GM19238 (cell line): ENCODE measurements around the gene TNFSF15.

Source experiments
- DNase-seq: peaks from one replicate; pipeline ENCODE4 v3.0.0; 2011; ENCODE audit warnings: low spot score; ENCODE audit not compliant: insufficient read length

Gene TNFSF15

DNA sequence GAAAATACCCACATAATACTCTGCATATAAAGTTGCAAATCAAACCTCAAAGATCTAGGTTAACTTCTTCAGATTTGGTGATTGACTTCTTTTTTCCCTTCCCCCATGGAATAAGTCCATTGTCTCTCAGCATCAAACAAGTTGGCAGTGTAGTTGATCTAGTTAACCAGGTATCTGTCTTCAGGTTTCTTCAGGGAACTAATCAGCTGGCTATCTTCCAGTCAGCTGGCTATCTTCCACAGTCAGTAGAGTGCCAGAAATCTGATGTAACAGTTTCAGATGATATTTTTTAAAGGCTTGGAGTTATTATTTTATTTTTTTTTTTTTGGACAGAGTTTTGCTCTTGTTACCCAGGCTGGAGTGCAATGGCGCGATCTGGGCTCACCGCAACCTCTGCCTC is 16.8 kb downstream of the TNFSF15 start:
- DNase-seq = no peak

DNA sequence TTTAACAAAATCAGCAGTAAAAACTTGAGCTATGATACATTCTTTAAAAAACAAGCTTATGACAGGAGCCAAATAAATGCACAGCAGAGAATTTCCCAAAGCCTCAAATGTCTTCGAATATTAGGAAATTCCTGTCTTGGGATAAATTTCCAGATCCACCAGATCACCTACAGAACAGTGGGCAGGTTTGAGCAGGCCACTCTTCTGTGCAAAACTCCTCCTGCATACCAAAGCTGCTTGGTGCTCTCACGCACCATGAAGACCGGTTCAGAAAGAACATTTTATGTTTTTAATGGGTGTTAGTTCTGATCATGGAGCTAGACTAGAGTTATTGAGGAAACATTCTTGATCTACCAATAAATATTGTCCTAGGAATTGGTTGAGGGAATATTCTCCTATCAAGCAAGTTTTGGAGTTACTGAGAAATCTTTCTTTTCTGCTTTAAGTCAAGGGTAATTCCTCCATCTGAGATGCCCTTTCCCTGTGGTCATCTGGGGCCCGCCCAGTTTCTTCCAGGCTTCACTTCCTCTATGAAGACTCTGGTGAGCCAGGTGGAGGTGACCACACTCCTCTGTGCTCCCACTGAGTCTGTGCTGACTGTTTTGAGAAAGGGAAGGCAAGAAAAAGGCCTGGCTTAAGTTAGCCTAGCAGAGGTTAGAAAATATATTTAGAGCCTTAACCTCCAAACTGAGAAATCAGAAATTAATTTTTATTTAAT is 17.9 kb downstream of the TNFSF15 start:
- no peak for DNase-seq

DNA sequence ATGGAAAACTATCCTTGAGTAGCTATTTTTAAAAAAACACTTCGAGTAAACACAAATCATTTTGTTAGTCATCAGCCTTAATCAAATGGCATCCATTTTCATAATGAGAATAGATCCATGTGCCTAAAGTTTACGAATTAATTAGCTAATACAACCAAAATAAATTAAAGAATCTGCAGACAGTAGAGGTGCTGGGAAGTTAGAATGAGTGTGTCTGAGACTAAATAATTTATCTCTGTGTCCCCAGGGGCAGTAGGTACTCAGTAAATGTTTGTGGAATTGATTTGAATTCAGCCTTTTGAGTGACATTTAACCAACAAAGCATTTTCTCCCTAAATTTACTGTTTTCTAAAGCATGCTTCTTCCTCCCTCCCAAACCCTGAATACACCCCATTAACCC is 18.6 kb downstream of the TNFSF15 start:
- no peak for DNase-seq

DNA sequence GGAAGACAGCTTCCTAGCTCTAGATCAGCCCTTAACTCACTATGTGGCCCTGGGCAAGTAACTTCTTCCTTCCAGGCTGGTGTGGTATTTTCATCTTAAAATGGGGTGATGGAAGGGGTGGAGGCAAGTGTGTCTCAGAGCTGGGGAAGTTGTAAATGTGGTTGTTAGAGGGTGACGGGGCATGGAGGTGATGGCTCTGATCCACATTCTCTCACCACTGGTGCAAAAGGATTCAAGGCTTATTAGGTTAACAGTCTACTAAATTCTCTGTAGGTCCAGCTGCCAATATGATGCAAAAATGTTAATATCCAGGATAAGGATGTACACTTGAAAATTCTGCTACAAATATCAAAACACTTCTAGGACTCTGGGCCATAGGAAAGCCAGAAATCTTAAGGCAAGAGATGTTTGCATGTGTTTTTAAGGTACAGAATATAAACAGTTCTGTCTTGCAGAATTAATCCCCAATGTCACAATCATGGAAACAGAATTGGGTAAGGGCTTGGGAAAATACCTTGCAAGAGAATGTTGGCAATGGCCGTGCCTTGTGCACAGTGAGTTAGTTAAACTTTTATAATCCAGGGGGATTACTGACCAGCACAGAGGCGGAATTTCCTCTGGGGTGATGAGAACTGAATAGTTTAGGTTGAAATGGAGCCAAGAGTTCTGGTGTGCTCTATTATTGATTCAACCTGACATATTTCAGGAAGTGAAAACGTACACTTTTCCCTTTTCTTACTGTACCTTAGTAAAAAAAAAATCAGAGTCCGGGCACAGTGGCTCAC is 19.8 kb downstream of the TNFSF15 start:
- DNase-seq = no peak

DNA sequence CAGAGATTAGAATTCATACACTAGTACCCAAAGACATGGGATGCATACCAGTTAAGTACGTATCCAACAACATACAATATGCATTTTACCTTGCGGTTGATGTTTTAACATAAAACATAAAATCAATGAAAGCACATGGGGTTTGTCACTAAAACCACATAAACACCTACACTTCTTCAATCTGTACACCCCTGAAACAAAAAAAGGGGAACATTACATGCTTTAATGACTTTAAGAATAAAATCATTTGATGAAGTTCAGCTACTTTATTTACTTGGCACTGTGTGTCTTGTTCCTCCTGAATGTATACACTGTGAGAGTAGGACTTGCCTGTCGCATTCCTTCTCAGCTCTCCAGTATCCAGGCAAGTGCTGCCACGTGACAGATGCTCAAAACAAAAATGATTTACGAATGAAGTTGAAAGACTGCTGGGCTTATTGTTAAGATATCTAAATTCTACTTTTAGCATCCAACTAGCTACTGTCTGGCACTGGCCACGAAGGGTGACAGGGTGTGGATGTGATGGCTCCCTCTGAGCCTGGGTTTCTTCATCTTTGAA is 21.0 kb downstream of the TNFSF15 start:
- no peak for DNase-seq

DNA sequence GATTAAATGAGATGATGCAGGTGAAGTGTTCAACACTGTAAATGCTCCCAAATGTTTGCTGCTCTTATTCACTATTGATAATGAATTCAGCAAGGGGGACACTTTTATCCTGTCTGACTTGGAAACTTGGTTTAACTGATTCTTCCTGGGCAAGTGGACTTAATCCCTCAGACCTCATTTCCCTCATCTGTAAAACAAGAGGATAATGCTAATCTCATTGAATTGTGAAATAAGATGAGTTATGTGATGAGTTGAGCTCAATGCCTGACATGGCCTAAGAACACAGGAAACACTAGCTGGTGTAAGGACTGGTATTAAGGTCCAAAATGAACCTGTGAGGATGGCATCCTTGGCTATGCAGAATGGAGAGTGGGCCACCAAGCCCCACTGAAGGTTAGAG is 23.3 kb downstream of the TNFSF15 start:
- no peak for DNase-seq

DNA sequence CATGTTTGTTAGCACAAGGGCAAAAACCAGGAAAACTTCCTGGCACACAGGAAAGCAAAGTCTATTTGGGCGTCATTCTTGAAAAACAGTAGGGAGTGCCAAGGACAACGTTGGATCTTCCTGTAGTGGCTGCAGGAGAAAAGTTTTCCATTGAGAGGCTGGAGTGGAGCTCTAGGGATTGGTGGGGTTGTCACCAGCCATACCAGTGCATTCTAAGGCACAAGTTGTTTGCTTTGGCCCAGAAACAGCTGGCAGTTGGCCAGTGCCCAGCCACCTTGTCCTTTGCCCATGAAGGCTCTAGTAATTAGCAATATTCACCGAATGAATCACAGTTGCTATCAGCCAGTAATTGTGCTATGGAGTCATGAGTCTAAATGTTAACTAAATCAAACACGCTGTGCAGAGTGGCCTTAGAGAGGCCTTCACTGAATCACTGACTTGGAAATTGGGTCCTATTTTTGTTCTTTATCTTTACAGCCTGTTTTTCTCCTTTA is 26.4 kb downstream of the TNFSF15 start:
- no peak for DNase-seq

DNA sequence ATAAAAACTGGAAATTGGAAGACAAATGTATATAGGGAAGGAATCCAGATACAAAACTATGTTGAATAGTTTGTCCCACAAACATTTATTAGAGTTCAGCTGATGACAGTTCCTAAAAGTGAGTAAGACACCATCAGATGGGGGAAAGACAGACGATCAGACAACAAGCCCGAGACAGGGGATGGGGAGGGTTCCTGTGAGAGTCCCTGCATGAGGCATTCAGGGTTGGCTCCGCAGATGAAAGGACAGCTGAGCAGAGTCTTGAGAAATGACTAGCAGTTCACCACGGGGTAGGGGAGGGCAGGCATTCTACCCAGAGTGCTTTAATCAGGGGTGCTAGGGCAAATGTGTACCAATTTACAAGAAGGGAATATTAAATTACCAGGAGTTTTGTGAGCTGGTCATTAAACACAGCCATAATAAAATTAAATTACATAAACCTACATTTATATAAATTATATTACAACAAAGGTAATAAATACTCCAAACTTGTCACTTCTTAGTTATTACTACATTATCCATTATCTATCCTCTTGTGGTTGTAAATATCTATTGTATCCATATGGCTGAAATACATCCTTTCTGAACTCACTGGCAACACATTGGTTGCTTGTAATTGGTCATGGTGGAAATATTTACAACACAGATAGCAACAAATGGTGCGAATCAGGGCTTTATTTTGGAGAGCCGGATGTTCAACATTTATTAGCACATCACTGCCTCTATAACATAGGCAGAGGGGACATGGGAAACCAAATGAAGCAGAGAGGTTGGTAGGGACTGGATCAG is 27.8 kb downstream of the TNFSF15 start:
- DNase-seq = no peak

DNA sequence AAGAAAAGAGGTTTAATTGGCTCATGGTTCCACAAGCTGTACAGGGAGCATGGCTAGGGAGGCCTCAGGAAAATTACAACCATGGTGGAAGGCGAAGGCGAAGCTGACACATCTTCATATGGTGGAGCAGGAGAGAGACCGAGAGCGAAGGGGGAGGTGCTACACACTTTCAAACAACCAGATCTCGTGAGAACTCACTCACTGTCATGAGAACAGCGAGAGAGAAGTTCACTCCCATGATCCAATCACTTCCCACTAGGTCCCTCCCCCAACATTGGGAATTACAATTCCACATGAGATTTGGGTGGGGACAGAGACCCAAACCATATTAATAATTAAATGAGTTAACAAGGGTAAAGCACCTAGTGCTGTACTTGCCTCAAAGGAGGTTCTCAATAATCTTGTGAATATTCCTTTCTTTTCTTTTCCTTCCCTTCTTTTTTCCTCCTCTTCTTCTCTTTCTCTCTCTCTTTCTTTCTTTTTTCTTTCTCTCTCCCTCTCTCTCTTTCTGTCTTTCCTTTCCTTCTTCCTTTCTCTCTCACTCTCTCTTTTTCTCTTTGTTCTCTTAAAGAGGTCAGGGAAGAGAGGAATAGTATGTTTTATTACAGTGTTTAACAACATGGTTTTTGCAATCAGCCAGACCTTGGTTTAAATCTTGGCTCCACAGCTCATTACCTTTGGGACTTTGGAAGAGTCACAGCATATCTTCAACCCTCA is 29.0 kb downstream of the TNFSF15 start:
- no peak for DNase-seq

DNA sequence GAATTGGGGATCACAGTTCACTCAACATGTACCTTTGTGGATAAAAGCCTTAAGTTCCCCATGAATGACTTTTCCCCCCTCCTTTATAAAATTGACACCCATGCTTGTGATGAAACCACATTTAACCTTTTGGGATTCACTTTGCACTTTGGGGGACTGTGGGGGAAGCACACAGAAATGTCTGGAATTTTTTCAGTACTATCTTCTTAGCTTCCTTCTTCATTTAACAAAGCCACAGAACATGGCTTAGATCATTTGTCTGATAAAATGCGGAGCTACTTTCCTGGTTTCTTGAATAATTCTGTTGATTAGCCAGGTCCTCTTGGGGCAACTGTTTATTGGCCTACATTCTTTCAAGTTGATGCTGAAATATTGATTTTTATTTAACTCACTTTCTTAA is 29.9 kb downstream of the TNFSF15 start:
- DNase-seq = no peak

DNA sequence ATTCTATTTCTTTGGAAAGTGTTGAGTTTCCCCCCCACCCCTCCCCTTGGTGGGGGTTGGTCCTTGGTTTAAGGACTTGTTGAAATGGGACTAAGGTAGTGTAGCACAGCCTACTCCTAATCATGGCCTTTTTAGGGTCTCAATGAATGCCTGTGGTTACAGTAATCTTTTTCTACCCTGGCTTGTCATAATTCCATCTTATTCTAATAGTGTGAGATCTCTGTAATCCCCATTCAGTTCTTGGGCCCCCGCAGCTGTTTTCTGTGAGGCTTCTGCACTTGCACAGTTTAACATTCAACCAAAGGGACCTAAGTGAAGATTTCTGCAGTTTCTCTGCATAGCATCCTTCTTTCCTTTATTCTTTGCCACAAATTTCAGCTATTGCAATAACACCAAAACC is 30.7 kb downstream of the TNFSF15 start:
- no peak for DNase-seq

DNA sequence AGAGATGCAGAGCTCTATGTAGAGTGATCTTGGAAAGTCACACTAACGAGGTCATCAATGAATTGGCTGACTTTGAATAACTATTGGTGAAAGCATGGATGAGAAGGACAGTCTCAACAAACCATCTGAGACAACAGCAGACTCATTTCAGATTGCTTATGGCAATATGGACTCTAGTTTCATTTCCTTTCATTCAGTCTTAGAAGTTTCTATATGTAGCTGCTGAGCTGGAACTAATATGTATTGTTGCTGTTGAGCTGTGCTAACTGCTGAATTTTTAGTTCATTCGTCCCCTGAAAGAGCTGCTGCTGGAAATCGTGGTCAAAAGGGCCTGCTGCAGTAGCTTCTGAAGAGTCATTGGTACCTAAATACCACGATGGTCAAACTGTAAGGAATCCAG is 31.3 kb downstream of the TNFSF15 start:
- no peak for DNase-seq

DNA sequence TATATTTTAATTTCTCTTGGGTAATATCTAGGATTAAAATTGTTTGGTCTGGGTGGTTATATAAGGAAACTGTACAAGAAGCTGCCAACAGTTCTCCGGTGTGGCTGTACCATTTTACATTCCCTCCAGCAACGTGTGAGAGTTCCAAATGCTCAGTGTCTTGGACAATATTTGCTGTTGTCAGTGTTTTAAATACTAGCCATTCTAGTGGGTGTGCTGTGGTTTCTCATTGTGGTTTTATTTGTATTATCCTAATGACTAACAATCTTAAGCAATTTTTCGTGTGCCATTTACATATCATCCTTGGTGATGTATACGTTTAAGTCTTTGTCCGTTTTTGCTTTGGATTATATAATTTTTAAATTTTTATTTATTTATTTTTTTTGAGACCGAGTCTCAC is 34.0 kb downstream of the TNFSF15 start:
- DNase-seq = no peak

DNA sequence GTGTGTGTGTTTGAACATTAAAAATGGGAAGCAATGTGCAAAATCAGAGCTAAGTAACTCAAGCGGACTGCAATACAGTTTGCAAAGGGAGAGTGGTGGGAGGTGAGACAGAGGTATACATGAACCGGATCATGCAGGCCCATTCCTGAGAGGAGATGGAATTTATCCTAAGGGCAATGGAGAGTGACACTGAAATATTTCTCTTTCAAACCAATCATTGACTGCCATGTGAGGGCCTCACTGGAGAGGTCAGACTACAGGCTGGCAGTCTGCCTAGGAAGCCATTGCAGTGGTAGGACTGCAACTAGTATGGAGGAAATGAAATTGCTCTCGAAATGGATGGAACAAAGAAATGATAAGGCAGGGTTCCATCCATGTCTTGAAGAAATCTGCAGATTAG is 34.8 kb downstream of the TNFSF15 start:
- DNase-seq = no peak

DNA sequence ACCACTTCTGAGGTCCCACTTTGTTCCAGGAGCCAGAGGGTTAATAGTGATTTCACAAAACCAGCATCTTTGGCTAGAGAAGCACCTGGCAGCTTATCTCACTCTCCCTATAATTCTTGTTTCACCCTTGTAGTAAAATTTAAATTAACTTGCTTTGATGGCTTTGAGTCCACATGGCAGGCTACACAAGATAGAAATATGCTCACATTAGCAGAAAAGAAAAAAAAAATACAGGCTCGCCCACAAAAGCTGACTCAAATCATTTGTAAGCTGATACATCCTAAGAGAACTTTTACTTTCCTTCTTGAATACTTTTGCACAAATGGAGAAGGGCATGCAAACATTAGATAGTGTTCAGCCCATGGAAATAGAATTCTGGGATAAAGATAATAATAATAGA is 36.2 kb downstream of the TNFSF15 start:
- DNase-seq = no peak

DNA sequence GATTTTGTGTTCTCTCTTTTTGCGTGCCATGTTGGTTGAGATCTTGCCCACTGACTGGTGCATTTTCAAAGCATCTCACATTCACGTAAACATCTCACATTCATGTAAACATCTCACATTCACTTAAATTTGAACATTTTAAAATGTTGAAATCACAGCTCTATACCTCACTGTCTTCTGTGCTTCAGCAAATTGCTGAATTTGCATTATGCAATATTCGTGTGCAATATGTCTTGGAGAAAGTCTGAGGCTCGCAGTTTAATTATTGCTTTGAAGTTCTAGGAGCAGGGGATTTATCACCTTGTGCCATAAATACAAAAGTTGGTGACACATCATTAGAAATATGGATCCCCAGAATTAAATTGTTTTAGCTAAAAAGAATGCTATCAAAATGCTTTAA is 42.6 kb downstream of the TNFSF15 start:
- no peak for DNase-seq

DNA sequence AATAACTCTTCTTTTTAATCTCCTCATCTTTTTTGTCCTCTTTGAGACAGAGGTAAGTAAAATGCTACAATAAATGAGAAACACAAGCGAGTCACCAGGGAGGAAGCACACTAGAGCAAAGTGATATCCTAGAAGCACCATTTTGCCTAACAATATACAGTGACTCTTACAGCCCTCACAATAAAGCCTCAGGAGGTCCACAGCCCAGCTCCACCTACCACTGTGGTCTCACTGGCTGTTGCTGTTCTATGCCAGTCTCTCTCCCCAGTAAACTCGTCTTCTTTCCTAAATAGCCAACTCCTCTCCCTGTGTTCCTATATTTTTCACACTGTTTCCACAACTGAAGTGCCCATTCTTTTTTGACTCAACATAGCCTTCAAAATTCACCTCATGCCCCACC is 44.3 kb downstream of the TNFSF15 start:
- no peak for DNase-seq

DNA sequence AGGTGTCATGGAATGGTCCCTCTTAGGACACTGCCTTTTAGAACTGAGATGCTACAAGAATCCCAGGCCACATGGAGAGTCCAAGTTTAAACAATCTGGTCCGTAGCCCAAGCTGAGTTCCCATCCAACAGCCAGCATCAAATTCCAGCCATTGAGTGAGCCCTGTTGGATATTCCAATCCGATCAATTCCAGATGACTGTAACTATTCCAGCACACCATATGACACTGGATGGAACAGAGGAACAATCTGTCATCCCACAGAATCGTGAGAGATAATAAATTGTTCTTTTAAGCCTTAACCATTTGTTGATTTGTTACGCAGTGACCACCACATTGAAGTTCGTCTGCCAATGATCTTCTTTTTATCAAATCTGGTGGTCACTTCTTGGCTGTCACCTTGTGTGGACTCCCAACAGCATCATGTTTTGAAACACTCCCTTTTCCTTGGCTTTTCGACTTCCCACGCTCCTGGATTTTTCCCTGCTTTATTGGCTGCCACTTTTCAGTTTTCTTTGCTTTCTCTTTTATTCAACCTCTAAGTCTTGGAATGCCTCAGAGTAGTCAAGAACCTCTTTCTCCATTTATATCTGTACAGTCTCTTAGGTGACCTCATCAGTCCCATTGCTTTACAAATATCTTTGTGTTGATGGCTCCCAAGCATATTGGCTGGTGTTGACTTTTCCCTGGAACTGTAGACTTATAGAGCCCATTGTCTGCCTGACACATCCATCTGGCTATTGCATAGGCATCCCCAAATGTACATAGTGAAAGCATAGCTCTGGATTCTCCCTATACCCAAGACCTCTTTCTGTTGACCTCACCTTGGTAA is 46.1 kb downstream of the TNFSF15 start:
- no peak for DNase-seq

DNA sequence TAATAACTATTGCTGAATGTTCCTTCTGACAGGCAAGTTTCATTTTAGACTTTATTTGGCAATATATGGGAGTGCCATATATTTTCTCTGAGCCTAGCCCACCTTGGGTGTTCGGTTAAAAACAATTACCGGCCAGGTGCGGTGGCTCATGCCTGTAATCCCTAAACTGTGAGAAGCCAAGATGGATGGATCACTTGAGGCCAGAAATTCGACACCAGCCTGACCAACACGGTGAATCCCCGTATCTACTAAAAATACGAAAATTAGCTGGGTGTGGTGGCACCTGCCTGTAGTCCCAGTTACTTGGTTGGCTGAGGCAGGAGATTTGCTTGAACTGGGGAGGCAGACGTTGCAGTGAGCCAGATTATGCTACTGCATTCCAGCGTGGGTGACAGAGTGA is 47.9 kb downstream of the TNFSF15 start:
- DNase-seq = no peak

DNA sequence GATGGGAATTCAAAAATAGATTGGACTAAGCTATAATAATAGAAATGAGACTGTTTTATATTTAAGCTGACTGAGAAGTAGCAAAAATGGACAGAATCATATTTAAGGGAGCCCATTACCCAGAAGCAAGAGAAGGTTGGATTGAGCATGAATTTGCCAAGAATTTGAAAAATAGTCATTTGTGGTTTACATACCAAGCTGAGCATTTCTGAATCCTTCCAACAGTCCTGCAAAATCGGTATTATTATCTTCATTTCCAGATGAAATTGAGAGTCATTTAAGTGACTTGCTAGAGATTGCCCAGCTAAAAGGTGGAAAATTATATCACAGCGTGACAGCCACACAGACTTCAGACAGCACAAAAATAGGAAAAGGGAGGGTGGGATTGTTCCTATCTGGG is 48.4 kb downstream of the TNFSF15 start:
- DNase-seq = no peak
